Panc1 (cell line): Measurements from ENCODE around the gene CCND2.

ENCODE experiments used
- POLR2AphosphoS5 ChIP-seq: IDR thresholded peaks from 2 replicates; pipeline ENCODE4 v1.6.1; 2012; ENCODE audit warnings: mild to moderate bottlenecking, low read depth, low read length, moderate library complexity
- SIN3A ChIP-seq: IDR thresholded peaks from 2 replicates; pipeline ENCODE4 v1.6.1; 2012; ENCODE audit warnings: low read depth, mild to moderate bottlenecking, low read length, moderate library complexity, borderline replicate concordance; ENCODE audit not compliant: insufficient read depth
- TF ChIP-seq, protein P1 (sequence below): fragments of 450-650 bp; IDR thresholded peaks from 2 replicates; pipeline ENCODE4 v1.5.1; 2017; ENCODE audit warnings: mild to moderate bottlenecking
- TF ChIP-seq, protein P2 (sequence below), 2 experiments: IDR thresholded peaks; 2 replicates each; pipeline ENCODE4 v1.6.1; 2011 to 2012; ENCODE audit warnings: low read depth in 2 of 2, control low read depth in 1 of 2, low read length in 1 of 2, mild to moderate bottlenecking in 1 of 2, moderate library complexity in 1 of 2; ENCODE audit not compliant: insufficient read depth in 1 of 2

DNA sequence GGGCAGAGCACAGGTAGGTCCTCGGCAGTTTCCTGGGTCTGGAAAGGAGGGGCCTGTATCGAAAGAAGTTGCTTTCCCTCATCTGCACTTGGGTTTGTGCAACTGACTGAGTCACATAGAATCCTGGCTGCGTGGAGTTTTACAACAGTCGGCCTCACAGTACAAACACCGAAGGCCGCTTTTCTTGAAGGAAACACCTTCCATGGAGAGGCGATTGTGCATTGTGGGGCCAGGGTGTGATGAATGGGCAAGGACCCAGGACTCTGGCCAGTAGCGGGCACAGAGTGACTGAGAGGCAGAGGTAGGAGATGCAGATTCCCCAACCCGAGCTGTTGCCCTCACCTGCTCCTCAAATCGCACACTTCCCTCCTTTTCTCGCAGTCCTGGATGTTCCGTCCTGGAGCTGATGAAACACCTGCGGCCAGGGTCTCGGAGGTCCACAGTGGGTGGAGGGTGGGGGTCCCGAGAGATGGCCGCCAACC is 7.7 kb downstream of the CCND2 start:
- TF ChIP-seq, protein P1, sequence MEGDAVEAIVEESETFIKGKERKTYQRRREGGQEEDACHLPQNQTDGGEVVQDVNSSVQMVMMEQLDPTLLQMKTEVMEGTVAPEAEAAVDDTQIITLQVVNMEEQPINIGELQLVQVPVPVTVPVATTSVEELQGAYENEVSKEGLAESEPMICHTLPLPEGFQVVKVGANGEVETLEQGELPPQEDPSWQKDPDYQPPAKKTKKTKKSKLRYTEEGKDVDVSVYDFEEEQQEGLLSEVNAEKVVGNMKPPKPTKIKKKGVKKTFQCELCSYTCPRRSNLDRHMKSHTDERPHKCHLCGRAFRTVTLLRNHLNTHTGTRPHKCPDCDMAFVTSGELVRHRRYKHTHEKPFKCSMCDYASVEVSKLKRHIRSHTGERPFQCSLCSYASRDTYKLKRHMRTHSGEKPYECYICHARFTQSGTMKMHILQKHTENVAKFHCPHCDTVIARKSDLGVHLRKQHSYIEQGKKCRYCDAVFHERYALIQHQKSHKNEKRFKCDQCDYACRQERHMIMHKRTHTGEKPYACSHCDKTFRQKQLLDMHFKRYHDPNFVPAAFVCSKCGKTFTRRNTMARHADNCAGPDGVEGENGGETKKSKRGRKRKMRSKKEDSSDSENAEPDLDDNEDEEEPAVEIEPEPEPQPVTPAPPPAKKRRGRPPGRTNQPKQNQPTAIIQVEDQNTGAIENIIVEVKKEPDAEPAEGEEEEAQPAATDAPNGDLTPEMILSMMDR: no peak
- TF ChIP-seq, protein P2, sequence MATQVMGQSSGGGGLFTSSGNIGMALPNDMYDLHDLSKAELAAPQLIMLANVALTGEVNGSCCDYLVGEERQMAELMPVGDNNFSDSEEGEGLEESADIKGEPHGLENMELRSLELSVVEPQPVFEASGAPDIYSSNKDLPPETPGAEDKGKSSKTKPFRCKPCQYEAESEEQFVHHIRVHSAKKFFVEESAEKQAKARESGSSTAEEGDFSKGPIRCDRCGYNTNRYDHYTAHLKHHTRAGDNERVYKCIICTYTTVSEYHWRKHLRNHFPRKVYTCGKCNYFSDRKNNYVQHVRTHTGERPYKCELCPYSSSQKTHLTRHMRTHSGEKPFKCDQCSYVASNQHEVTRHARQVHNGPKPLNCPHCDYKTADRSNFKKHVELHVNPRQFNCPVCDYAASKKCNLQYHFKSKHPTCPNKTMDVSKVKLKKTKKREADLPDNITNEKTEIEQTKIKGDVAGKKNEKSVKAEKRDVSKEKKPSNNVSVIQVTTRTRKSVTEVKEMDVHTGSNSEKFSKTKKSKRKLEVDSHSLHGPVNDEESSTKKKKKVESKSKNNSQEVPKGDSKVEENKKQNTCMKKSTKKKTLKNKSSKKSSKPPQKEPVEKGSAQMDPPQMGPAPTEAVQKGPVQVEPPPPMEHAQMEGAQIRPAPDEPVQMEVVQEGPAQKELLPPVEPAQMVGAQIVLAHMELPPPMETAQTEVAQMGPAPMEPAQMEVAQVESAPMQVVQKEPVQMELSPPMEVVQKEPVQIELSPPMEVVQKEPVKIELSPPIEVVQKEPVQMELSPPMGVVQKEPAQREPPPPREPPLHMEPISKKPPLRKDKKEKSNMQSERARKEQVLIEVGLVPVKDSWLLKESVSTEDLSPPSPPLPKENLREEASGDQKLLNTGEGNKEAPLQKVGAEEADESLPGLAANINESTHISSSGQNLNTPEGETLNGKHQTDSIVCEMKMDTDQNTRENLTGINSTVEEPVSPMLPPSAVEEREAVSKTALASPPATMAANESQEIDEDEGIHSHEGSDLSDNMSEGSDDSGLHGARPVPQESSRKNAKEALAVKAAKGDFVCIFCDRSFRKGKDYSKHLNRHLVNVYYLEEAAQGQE (IDR thresholded peaks at IDR 0.05; ENCODE audit: insufficient read depth in 1 of 2, low read depth in 2 of 2, low read length in 1 of 2): no peak
- TF ChIP-seq POLR2AphosphoS5 (no peak), SIN3A (no peak)
